Vagina (tissue), 2 donors: ENCODE data around the gene SHISA9.

Experiments used
- CTCF ChIP-seq, 3 experiments: fragments of 450-650 bp in 2 of 3; fragments of 200-600 bp in 1 of 3; sonication (generic) in 1 of 3; IDR thresholded peaks; one replicate each; pipeline ENCODE4 v1.5.1; 2017 to 2019; ENCODE audit warnings: antibody characterized with exemption in 3 of 3, mild to moderate bottlenecking in 2 of 3, moderate library complexity in 2 of 3
- POLR2A ChIP-seq, 2 donors: fragments of 450-650 bp; IDR thresholded peaks; one replicate each; pipeline ENCODE4 v1.6.1; 2017; ENCODE audit warnings: antibody characterized with exemption in 2 of 2, mild to moderate bottlenecking in 2 of 2, moderate library complexity in 2 of 2
- POLR2AphosphoS5 ChIP-seq, 2 donors: sonication (generic); formaldehyde crosslinking; IDR thresholded peaks; one replicate each; pipeline ENCODE4 v1.9.0; 2017; ENCODE audit warnings: antibody characterized with exemption in 2 of 2, mild to moderate bottlenecking in 2 of 2, low read depth in 1 of 2; ENCODE audit not compliant: insufficient read depth in 1 of 2

- TF ChIP-seq CTCF (IDR thresholded peaks at IDR 0.05) (no peak), POLR2AphosphoS5 (IDR thresholded peaks at IDR 0.05; ENCODE audit: insufficient read depth in 1 of 2, low read depth in 1 of 2) (no peak), POLR2A (IDR thresholded peaks at IDR 0.05) (no peak)
Measured at GRCh38 chr16:13030769-13031168, 129.4 kb downstream of the SHISA9 start.
